DND-41 (cell line): ENCODE measurements around the gene C4orf46.

Source experiments
- ATAC-seq: fragments of 200-7000 bp; cut with Tn5 transposase; 3 replicates; pipeline ENCODE4 v1.9.1; 2021; ENCODE audit warnings: low read depth; ENCODE audit not compliant: insufficient read depth
- DNase-seq: peaks from one replicate; pipeline ENCODE4 v3.0.0-alpha.2; 2020
- H2AFZ ChIP-seq: 2 replicates; pipeline ENCODE4 v1.6.0; 2012; ENCODE audit warnings: low read depth, low read length
- H3K27ac ChIP-seq: 2 replicates; pipeline ENCODE4 v1.5.1; 2012; ENCODE audit warnings: low read length, inconsistent platforms
- H3K27me3 ChIP-seq: fragments of 200-600 bp; sonication (generic); 2 replicates; pipeline ENCODE4 v1.6.0; 2012; ENCODE audit warnings: low read length, mild to moderate bottlenecking, inconsistent platforms; ENCODE audit not compliant: insufficient read depth, poor library complexity
- H3K36me3 ChIP-seq: 2 replicates; pipeline ENCODE4 v1.5.1; 2012; ENCODE audit warnings: low read length, inconsistent platforms; ENCODE audit not compliant: insufficient read depth
- H3K4me1 ChIP-seq: 2 replicates; pipeline ENCODE4 v1.5.1; 2012; ENCODE audit warnings: mild to moderate bottlenecking, low read length; ENCODE audit not compliant: insufficient read depth
- H3K4me2 ChIP-seq: 2 replicates; pipeline ENCODE4 v1.6.0; 2012; ENCODE audit warnings: mild to moderate bottlenecking, moderate library complexity, low read length, inconsistent platforms; ENCODE audit not compliant: insufficient read depth
- H3K4me3 ChIP-seq, 2 experiments: fragments of 200-600 bp in 1 of 2; shearing (Covaris generic) in 1 of 2; 2 replicates each; pipeline ENCODE4 v1.5.1; 2012 to 2016; ENCODE audit warnings: inconsistent platforms in 2 of 2, low read length in 2 of 2, mild to moderate bottlenecking in 2 of 2, low read depth in 1 of 2, moderate library complexity in 1 of 2
- H3K79me2 ChIP-seq: 2 replicates; pipeline ENCODE4 v1.6.0; 2012; ENCODE audit warnings: low read length, inconsistent platforms; ENCODE audit not compliant: insufficient read depth
- H3K9ac ChIP-seq: 2 replicates; pipeline ENCODE4 v1.6.0; 2012; ENCODE audit warnings: low read depth, mild to moderate bottlenecking, inconsistent platforms, low read length, moderate library complexity
- H3K9me3 ChIP-seq: 2 replicates; pipeline ENCODE4 v1.5.1; 2012; ENCODE audit warnings: low read length, moderate library complexity, mild to moderate bottlenecking, inconsistent platforms; ENCODE audit not compliant: insufficient read depth, severe bottlenecking
- H4K20me1 ChIP-seq: 2 replicates; pipeline ENCODE4 v1.6.0; 2012; ENCODE audit warnings: low read length; ENCODE audit not compliant: insufficient read depth
- CTCF ChIP-seq: IDR thresholded peaks from 2 replicates; pipeline ENCODE4 v1.5.1; 2012; ENCODE audit warnings: borderline replicate concordance, low read length, moderate library complexity, mild to moderate bottlenecking; ENCODE audit not compliant: poor library complexity, severe bottlenecking; ENCODE audit errors: extremely low read depth
- EZH2 ChIP-seq: IDR thresholded peaks from 3 replicates; pipeline ENCODE4 v1.6.1; 2012; ENCODE audit warnings: borderline replicate concordance, low read depth, mild to moderate bottlenecking, moderate library complexity, low read length, inconsistent platforms; ENCODE audit not compliant: severe bottlenecking

C4orf46 gene

DNA sequence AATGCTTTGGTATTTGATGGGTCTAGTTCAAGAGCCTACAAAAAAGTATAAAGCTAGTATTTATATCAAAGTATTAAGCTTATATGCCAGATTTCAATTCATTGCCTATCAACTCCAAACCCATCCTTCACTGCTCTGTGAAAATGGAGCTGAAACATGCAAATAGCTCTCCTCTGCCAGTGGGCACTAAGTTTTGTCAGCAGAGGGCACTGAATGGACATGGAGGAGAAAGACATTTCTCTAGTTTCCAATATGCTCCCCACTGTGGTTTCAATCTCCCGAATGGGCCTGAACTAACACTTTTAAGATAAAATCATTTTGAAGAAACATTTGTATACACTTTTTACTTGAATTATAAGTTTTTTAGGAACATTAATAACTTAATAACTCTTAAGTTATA is 39.1 kb upstream of the C4orf46 start:
- Histone ChIP-seq H3K27me3 (no peaks in the 10 kb centered on the region), H3K4me1 (no peaks in the 10 kb centered on the region), H4K20me1 (no peaks in the 10 kb centered on the region), H2AFZ (no peak overlapping the region), H3K36me3 (peaks cover 63% of the 10 kb centered on the region; the same call in 1 of the 2 replicates), H3K9me3 (no peaks in the 10 kb centered on the region), H3K4me2 (no peak overlapping the region), H3K4me3 (no peak overlapping the region), H3K9ac (no peak overlapping the region), H3K27ac (no peak overlapping the region), H3K79me2 (no peaks in the 10 kb centered on the region)
- ATAC-seq (no peak), DNase-seq (no peak)
- TF ChIP-seq CTCF (peak; percentile 32), EZH2 (no peak)

- no peaks in the 10 kb centered on the region for H3K9me3 ChIP-seq
- H2AFZ ChIP-seq, result no peak overlapping the region
- ATAC-seq (no peak), DNase-seq (no peak)
- H3K27me3 ChIP-seq, result no peaks in the 10 kb centered on the region
- H3K4me1 ChIP-seq, result no peaks in the 10 kb centered on the region
- H3K27ac ChIP-seq, result no peak overlapping the region
- peaks cover 34% of the 10 kb centered on the region; the same call in 1 of the 2 replicates for H3K36me3 ChIP-seq
- no peak overlapping the region for H3K4me3 ChIP-seq
- no peak for TF ChIP-seq CTCF
- TF ChIP-seq EZH2, result no peak
- H3K9ac ChIP-seq, result no peak overlapping the region
- no peak overlapping the region for H3K4me2 ChIP-seq
- H3K79me2 ChIP-seq, result no peaks in the 10 kb centered on the region
- no peaks in the 10 kb centered on the region for H4K20me1 ChIP-seq
Observed at GRCh38 chr4:158704274-158704673, 32.6 kb upstream of the C4orf46 start.

- H2AFZ ChIP-seq, result no peak overlapping the region
- peaks cover 11% of the 10 kb centered on the region; the same call in 1 of the 2 replicates for H3K36me3 ChIP-seq
- H3K79me2 ChIP-seq, result no peaks in the 10 kb centered on the region
- H3K4me3 ChIP-seq, result no peak overlapping the region
- H3K4me2 ChIP-seq, result no peak overlapping the region
- DNase-seq, result no peak
- no peak overlapping the region for H3K27ac ChIP-seq
- no peaks in the 10 kb centered on the region for H3K4me1 ChIP-seq
- H4K20me1 ChIP-seq, result no peaks in the 10 kb centered on the region
- no peak overlapping the region for H3K9ac ChIP-seq
- H3K27me3 ChIP-seq, result no peaks in the 10 kb centered on the region
- ATAC-seq, result no peak
- TF ChIP-seq CTCF (no peak), EZH2 (no peak)
- H3K9me3 ChIP-seq, result no peaks in the 10 kb centered on the region
Observed at GRCh38 chr4:158688813-158689212, 17.1 kb upstream of the C4orf46 start.

DNA sequence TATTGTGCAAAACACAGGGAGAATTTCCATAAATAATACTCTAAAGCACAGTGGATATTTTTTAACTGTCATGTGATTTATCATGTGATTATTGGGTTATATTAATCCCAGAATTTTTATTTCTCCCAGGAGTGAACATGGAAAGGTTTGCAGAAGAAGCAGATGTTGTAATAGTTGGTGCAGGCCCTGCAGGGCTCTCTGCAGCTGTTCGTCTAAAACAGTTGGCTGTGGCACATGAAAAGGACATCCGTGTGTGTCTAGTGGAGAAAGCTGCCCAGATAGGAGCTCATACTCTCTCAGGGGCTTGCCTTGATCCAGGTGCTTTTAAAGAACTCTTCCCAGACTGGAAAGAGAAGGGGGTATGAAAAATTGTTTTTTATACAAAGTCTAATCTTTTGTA is 10.4 kb upstream of the C4orf46 start:
- DNase-seq, result no peak
- no peaks in the 10 kb centered on the region for H3K27me3 ChIP-seq
- H3K9me3 ChIP-seq, result no peaks in the 10 kb centered on the region
- peaks cover 8% of the 10 kb centered on the region; the same call in 1 of the 2 replicates for H3K36me3 ChIP-seq
- 0 out of 2 replicates have a peak, but pooled peaks cover 2% of the 10 kb centered on the region for H3K79me2 ChIP-seq
- H3K27ac ChIP-seq, result no peak overlapping the region
- TF ChIP-seq CTCF, result no peak
- TF ChIP-seq EZH2, result no peak
- no peak overlapping the region for H2AFZ ChIP-seq
- no peak overlapping the region for H3K4me3 ChIP-seq
- H3K4me1 ChIP-seq, result no peaks in the 10 kb centered on the region
- no peak overlapping the region for H3K9ac ChIP-seq
- no peaks in the 10 kb centered on the region; the same call in 1 of the 2 replicates for H4K20me1 ChIP-seq
- no peak overlapping the region for H3K4me2 ChIP-seq
- ATAC-seq, result no peak
